Superior temporal gyrus (tissue), 1 donor: Measurements from ENCODE around the gene P2RY14.

Source experiments
- DNase-seq: peaks from one replicate; pipeline ENCODE4 v3.0.0-alpha.2; 2016; ENCODE audit errors: extremely low spot score

Gene P2RY14

GRCh38 chr3:151301787-151302186 lies 23.4 kb upstream of the P2RY14 start:
- no peak for DNase-seq

DNA sequence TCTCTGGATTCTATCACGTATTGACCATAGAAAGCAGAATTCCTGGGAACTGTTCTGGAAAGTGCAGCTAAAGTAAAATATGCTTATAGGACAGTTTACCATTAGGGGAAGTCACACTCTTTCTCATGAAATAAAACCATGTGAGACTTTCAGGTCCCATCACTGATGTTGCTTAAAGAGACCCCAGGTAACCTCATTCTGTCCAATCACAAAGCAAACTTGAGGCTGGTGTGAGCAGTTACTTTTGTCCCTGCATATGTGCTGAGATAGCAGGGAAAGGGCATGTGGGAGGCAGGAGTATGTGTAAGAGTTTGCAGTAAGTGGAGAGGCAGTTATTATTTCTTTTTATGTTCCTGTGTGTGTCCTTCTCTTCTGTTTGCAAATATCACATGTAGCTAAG lies 22.2 kb upstream of the P2RY14 start:
- DNase-seq, result no peak

DNA sequence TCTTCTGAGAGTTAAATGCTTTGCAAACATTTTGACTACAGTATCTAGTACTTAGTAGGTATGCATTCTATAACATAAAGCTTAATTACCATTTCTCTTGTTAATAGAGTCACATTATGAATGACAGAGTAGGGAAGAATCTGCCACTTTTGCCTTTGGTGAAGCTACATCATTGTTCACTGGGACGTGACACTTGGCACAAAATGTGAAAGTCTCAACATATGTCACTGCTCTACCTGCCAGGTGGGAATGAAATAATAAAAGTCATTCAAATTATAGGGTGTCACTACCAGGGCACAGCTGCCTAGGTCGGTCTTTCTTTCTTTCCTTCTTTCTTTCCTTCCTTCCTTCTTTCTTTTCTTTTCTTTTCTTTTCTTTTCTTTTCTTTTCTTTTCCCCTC lies 20.7 kb upstream of the P2RY14 start:
- no peak for DNase-seq

DNA sequence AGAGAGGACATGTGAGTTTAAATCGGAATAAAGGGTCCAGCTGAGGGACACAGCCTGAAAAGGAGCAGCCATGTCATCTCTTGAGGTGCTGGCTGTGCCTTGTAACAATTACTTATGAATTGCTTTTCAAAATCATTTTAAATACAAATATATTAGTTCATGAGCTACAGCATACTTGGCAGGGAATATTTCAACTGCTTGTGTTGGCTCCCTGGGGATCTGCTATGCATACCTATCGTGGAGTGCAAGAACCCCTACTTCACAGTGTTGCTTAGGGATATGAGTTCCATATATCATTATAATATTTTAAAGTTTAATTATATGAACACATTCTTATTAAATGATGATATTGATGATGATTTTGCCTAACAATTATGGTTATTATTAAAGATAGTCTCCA lies 19.1 kb upstream of the P2RY14 start:
- no peak for DNase-seq

DNA sequence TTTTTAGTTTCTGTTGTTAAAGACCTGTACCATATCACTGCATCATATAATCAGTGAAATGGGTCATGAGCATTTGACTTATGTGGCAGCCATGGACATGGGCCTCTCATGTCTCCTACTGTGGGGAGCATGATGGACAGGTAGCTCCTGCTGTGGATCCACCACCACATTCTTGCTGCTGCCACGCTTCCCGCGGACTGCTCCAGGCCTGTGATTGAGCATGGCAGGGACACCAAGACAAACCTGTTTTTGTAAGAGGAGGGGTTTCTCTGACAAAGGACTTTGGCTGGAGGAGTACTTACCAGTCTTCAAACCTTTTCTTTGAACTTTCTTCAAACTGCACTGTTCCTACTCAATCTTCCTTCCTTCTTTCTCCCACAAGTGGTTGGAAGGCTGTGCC lies 17.9 kb upstream of the P2RY14 start:
- DNase-seq, result no peak

DNA sequence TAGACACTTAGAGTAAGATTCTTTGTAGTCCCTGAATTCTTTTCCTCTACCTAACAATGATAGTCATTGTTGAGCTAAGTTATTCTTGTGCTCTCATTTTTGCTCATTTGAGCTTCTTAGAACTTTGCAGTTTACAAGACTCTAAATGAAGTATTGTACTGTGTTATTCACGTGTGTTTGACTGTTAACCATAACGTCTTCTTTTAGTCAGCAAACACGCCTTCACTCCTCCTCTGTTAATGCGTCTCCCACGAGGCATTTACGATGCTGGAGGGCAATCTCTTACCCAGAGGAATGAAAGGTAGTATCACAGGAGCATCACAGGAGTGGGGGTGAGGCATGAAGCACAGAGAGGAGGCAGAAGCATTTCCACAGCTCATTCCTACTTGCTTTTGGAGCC lies 14.8 kb upstream of the P2RY14 start:
- DNase-seq, result no peak

DNA sequence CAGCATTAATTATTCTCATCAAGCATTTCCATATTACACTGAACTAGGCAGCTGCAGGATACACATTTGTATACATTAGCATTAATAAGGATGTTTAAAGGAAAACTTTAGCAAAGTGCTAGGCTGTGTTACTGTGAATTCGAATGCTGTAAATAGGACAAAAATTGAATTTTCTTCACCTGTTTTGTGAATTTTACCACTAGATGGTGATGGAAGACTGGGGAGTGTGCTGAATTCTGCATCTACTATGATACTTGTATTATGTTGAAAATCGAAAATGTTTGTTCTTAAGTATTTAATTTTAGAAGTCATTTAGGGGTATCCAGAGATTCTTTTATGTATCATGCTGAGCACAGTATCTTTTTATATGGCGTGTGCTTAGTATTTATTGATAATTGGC lies 12.3 kb upstream of the P2RY14 start:
- no peak for DNase-seq

GRCh38 chr3:151289445-151289844 lies 11.1 kb upstream of the P2RY14 start:
- no peak for DNase-seq

GRCh38 chr3:151285940-151286339 lies 7.6 kb upstream of the P2RY14 start:
- DNase-seq, result no peak

DNA sequence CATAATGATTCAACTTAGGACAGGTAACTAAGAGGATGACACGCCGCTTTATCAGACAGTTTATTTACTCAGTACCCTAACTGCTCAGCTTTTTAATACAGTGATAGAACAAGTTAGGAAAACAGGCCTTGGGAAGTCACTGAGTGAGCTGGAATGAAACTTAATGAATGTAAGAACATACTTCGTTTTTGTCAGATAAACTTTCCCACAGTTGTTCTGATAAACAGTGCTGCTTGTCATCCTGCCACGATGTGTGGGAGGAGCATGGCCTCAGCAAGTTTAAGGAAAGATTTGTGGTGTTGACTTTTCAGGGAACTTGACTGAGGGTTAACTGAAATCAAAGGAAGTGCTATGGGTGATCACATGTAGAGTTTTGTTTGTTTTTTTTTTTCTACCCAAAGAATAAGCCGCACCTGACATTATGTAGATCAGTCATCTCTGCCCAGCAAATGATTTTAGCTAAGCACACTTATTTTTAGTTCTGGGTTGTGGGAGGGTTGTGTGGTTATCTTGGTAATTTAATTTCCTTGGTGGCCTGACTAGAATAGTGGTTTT lies 5.6 kb upstream of the P2RY14 start:
- DNase-seq, result no peak

- DNase-seq, result no peak
Observed at GRCh38 chr3:151283387-151283786, 5.0 kb upstream of the P2RY14 start.

DNA sequence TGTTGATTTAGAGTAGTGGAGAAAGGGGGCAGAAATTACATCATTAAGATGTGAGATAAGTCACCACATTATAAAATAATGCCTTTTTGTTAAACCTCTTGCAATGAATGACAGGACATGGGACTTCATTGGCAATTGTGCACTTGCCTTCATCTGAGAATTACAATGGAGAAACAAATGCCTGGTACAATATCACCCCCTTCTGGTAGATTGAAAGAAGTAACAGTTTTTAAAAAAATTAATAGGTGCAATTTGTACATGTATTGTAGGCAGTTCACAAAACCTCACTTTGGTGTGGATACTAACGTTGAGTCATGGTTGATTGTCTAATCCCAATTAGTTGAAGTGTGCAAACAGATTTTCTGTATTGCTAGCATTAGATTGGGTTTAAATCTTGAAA lies 4.6 kb upstream of the P2RY14 start:
- DNase-seq, result peak; percentile 89

DNA sequence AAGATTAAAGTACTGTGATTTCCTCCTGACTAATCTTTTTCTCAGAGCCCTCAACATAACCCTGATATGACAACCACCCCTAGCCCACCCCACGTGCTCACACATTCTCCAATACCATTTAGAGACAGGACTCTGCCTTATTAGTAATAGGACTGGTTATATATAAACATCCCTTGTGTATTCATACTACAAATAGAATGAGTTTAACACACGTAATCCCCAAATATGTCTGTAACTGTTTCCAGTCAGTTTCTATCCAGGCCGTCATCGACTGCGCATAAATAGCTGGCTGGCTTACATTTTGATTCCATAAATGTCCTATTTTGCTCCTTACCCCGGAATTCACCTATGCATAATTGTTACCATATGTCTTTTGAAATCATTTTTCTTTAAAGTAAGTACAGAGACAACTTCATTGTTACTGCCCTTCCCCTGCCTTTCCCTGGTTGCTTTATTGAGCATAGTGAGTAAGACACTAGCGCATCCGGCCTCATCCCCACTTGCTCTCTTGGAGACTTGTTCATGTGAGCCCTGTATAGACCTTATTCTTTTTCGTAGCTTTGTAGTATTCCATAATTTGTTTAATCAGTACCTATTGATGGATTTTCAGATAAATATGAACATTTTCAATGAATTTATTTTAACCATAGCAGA lies 3.5 kb upstream of the P2RY14 start:
- no peak for DNase-seq

DNA sequence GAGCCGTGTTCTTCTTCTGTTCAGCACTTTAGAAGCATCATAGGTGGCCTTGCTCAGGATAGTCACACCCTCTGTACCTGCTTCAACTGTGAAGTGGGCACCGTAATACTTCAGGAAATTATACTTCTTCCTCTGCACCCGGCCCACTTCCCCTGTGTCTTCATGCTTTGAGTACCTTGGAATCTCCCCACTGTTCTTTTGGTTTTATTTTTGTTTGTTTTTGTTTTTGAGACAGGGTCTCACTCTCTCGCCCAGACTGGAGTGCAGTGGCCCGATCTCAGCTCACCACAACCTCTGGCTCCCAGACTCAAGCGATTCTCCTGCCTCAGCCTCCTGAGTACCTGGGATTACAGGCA lies 1.7 kb downstream of the P2RY14 start:
- no peak for DNase-seq

GRCh38 chr3:151276038-151276686 lies 2.2 kb downstream of the P2RY14 start:
- no peak for DNase-seq

DNA sequence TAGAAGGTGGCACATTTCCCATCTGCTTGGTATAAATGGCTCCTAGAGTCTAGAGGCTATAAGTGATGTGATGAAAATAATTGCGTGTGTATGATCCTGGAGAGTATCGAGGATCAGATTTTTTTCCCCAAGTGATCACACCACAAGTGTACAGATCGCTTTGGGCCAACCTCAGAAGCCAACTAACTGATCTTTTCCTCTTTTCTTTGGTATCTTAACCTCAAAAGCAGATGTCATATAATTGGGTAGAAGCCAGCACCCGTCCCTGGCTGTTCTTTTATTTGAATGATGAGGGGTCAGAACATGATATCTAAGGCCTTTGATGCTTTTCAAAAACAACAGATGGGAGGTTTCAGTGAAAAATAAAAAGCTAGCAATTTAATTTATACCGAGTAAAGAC lies 3.3 kb downstream of the P2RY14 start:
- no peak for DNase-seq

DNA sequence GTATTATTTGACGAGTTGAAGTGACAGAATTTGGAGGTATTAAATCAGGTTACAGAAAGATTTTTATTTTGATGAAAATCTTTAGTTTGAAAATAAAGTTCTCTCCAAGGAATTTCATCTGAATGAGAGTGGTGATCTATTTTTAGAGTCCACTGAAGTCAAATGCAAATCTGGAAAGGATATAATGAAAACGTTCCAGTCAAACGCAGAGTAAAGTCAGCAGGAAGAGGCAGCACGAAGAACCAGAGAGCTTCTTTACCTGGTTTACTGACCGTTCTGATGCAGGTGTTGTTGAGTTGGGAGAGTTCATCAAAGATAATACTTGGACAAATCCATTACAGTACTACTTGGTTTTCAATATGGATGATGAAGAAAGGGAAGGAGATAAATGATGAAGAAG lies 8.7 kb downstream of the P2RY14 start:
- no peak for DNase-seq

DNA sequence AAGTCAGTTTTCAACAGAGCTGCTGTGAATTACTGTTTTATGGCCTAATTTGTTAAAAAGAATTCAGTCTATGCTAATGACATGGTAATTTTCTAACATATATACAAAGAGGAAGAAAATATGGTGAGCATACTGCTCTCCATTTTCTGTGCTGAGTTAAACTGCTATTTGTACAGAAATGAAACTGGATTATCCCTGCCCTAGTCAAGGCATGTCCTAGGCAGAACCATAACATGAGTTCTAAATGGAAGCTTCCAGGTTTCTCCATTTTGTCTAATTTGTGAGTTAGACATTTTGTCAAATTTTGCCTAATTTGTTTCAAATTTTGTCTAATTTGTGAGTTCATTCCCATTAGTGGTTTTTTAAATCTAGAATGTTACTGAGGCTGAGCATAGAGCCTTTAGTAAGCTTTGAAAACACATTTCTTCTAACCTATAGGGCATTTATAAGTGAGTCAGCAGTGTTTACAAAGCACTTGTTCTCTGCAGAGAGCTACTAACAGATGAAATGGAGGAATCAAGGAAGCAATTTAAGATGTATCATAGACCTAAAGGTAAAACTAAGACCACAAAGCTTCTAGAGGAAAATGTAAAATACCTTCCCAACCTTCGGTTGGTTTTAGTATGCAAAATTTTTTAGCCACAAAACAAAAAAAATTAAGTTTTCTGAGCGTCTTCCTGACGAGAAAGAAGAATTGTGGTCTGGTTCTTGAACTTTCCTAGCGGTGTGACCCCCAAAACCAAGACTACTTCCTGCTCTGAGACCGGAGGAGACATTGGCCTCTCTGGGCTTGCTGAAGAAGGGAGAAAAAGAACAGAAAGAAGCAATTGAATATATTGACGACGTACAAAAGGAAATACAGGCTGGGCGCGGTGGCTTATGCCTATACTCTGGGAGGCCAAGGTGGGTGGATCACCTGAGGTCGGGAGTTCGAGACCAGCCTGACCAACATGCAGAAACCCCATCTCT lies 9.8 kb downstream of the P2RY14 start:
- no peak for DNase-seq

DNA sequence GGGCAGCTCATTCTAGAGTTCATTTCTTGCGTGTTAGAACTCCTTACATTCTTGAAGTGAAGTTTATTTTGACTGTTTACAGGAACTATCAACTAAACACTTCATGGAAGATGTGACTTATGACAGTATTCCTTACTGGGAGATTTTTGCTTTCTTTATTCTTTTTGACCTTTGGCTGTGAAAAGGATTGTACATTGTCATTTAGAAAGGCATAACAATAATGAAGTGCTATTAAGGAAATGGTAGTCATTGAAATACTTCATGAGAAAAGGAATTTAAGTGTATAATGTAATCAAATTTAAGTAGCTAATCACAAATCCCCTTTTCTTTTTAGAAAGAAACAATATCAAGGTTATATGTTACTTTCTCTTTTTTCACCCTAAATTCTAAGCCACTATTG lies 11.3 kb downstream of the P2RY14 start:
- DNase-seq, result no peak

DNA sequence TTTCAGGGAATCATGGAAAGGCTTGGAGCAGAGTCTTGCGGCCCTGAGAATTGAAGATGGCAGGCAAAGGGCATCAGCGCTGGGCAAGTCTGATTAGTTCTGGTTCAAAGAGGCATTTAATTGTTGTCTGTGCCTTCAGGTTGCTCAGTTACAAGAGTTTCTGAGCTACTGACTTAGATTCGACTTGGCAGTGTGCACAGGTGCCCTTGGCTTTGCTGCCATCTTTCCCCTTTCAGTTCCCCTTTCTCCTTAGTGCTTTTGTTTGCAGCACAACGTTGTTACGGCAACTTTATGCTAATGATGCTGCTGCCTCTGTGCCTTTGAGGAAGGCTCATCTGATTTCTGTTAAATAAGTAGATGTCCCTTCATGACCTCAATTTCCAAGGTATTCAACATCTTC lies 12.5 kb downstream of the P2RY14 start:
- no peak for DNase-seq

DNA sequence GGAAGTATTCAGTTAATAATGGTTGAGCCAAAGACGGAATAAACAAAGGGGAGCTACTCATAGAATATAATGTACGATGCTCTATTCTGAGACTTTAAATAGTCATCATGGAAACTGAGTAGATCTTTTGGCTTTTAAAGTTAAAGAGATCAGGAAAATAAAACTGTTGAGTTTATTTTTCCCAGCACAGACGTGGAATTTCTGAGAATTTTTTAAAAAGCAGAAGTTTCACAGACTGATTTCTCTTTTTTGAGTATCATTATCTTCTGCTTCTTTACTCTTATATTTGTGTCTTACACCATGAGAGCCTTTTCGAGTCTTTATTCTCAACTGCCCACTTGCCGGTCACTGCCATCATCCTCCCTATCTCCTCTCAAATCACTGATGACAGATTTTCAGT lies 13.2 kb downstream of the P2RY14 start:
- no peak for DNase-seq

GRCh38 chr3:151264605-151265004 lies 13.7 kb downstream of the P2RY14 start:
- DNase-seq, result no peak
